IMR-90 (cell line): Measurements from ENCODE around the gene PAX8. TPM values are rescaled to one million over a fixed set of nuclear protein-coding genes. Genes with fewer than 3 reads are reported as not detected.

Experiments used
- ATAC-seq: fragments of 200-7000 bp; cut with Tn5 transposase; 2 replicates; pipeline ENCODE4 v1.9.1; 2020; ENCODE audit warnings: low read depth, mild to moderate bottlenecking, moderate library complexity
- BruUV-seq: library from RNA; stranded (reverse); fragments of 400-500 nt; replicated peaks from 2 replicates; lab custom pipeline; 2021; lab: Mats Ljungman, UMichigan
- CTCF ChIA-PET: fragments of 300-600 bp; formaldehyde crosslinking; extraction: SDS; loops from one replicate; lab custom pipeline; 2021; ENCODE audit warnings: antibody characterized with exemption; lab: Yijun Ruan, JAX
- POLR2A ChIA-PET: fragments of 300-600 bp; sonication (Branson Sonifier 250); formaldehyde crosslinking; loops from one replicate; lab custom pipeline; 2022; ENCODE audit warnings: antibody characterized with exemption; ENCODE audit not compliant: unreplicated experiment; lab: Charles Lee
- DNase-seq: peaks from one replicate; pipeline ENCODE4 v3.0.0; 2013
- H2AFZ ChIP-seq: replicated peaks from 2 replicates; pipeline ENCODE3; 2013; ENCODE audit warnings: low read length, mild to moderate bottlenecking; ENCODE audit not compliant: poor library complexity
- H2AK5ac ChIP-seq: 2 replicates; pipeline ENCODE4 v1.6.1; 2013; ENCODE audit warnings: low read depth, low read length, inconsistent platforms
- H2AK9ac ChIP-seq: replicated peaks from 2 replicates; pipeline ENCODE3; 2013; ENCODE audit warnings: mild to moderate bottlenecking, low read depth, low read length, moderate library complexity; ENCODE audit not compliant: poor library complexity
- H2BK120ac ChIP-seq: 2 replicates; pipeline ENCODE4 v1.6.1; 2013; ENCODE audit warnings: low read depth, low read length, inconsistent platforms
- H2BK15ac ChIP-seq: 3 replicates; pipeline ENCODE4 v1.6.1; 2013; ENCODE audit warnings: low read depth, low read length, inconsistent platforms
- H2BK20ac ChIP-seq: 2 replicates; pipeline ENCODE4 v1.6.1; 2013; ENCODE audit warnings: low read depth, mild to moderate bottlenecking, inconsistent platforms, low read length, moderate library complexity
- H2BK5ac ChIP-seq: 2 replicates; pipeline ENCODE4 v1.6.1; 2013; ENCODE audit warnings: mild to moderate bottlenecking, low read depth, low read length, inconsistent platforms; ENCODE audit not compliant: poor library complexity, severe bottlenecking
- H3K14ac ChIP-seq: replicated peaks from 2 replicates; pipeline ENCODE4 v1.6.1; 2013; ENCODE audit warnings: low read depth, low read length, inconsistent platforms
- H3K18ac ChIP-seq: 2 replicates; pipeline ENCODE4 v1.6.1; 2013; ENCODE audit warnings: low read depth, low read length, control low read depth
- H3K23ac ChIP-seq: 2 replicates; pipeline ENCODE4 v1.6.1; 2013; ENCODE audit warnings: low read depth, low read length, inconsistent platforms
- H3K27ac ChIP-seq: 2 replicates; pipeline ENCODE4 v1.5.1; 2013; ENCODE audit warnings: mild to moderate bottlenecking, control low read depth, low read length; ENCODE audit not compliant: insufficient read depth
- H3K27me3 ChIP-seq: 2 replicates; pipeline ENCODE4 v1.6.1; 2013; ENCODE audit warnings: low read length; ENCODE audit not compliant: control insufficient read depth, insufficient read depth
- H3K36me3 ChIP-seq: 2 replicates; pipeline ENCODE4 v1.6.1; 2013; ENCODE audit warnings: low read length, mixed read lengths; ENCODE audit not compliant: control insufficient read depth, insufficient read depth
- H3K4ac ChIP-seq: 2 replicates; pipeline ENCODE4 v1.6.1; 2013; ENCODE audit warnings: low read depth, low read length, inconsistent platforms
- H3K4me1 ChIP-seq: 2 replicates; pipeline ENCODE4 v1.6.1; 2013; ENCODE audit warnings: low read length, mixed read lengths; ENCODE audit not compliant: control insufficient read depth, insufficient read depth
- H3K4me2 ChIP-seq: 2 replicates; pipeline ENCODE4 v1.6.1; 2013; ENCODE audit warnings: low read depth, mild to moderate bottlenecking, control low read depth, low read length, moderate library complexity
- H3K4me3 ChIP-seq: 2 replicates; pipeline ENCODE4 v1.5.1; 2013; ENCODE audit warnings: low read depth, mild to moderate bottlenecking, control low read depth, low read length, moderate library complexity; ENCODE audit not compliant: insufficient read depth
- H3K56ac ChIP-seq: 2 replicates; pipeline ENCODE4 v1.6.1; 2013; ENCODE audit warnings: low read length, inconsistent platforms; ENCODE audit not compliant: insufficient read depth; ENCODE audit errors: extremely low read depth
- H3K79me1 ChIP-seq, 2 experiments: 2 replicates each; pipeline ENCODE4 v1.6.1; 2013; ENCODE audit warnings: low read length in 2 of 2, inconsistent platforms in 1 of 2, low read depth in 1 of 2
- H3K9ac ChIP-seq: 2 replicates; pipeline ENCODE4 v1.6.1; 2013; ENCODE audit warnings: low read depth, low read length, control low read depth
- H3K9me1 ChIP-seq: 2 replicates; pipeline ENCODE4 v1.6.1; 2013; ENCODE audit warnings: low read length, inconsistent platforms; ENCODE audit not compliant: insufficient read depth
- H3K9me3 ChIP-seq: 2 replicates; pipeline ENCODE4 v1.6.1; 2013; ENCODE audit warnings: low read length; ENCODE audit not compliant: control insufficient read depth, insufficient read depth
- H4K20me1 ChIP-seq: 2 replicates; pipeline ENCODE4 v1.6.1; 2013; ENCODE audit warnings: low read length, inconsistent platforms; ENCODE audit not compliant: insufficient read depth
- H4K5ac ChIP-seq: 2 replicates; pipeline ENCODE4 v1.6.1; 2013; ENCODE audit warnings: mild to moderate bottlenecking, low read depth, low read length, control low read depth
- H4K8ac ChIP-seq, 2 experiments: 2 replicates each; pipeline ENCODE4 v1.6.1; 2013; ENCODE audit warnings: low read depth in 2 of 2, low read length in 2 of 2, control low read depth in 1 of 2, inconsistent platforms in 1 of 2
- H4K91ac ChIP-seq: 2 replicates; pipeline ENCODE4 v1.6.1; 2013; ENCODE audit warnings: low read depth, low read length, inconsistent platforms; ENCODE audit not compliant: insufficient read depth
- CHD1 ChIP-seq: IDR thresholded peaks from 2 replicates; pipeline ENCODE4 v1.6.1; 2012; ENCODE audit warnings: low read depth, low read length, improper control_type of control experiment
- CTCF ChIP-seq: conservative IDR thresholded peaks from 2 replicates; pipeline ENCODE4 v1.5.1; 2012; ENCODE audit warnings: mild to moderate bottlenecking, low read depth, low read length, improper control_type of control experiment
- MAFK ChIP-seq: IDR thresholded peaks from 2 replicates; pipeline ENCODE4 v1.6.1; 2012; ENCODE audit warnings: low read depth, low read length, improper control_type of control experiment
- POLR2A ChIP-seq: IDR thresholded peaks from 2 replicates; pipeline ENCODE4 v1.6.1; 2012; ENCODE audit warnings: mild to moderate bottlenecking, low read depth, low read length
- RAD21 ChIP-seq: IDR thresholded peaks from 2 replicates; pipeline ENCODE4 v1.6.1; 2012; ENCODE audit warnings: low read length, improper control_type of control experiment
- RCOR1 ChIP-seq: IDR thresholded peaks from 2 replicates; pipeline ENCODE4 v1.6.1; 2012; ENCODE audit warnings: mild to moderate bottlenecking, low read length, improper control_type of control experiment; ENCODE audit not compliant: insufficient replicate concordance
- SMC3 ChIP-seq: fragments of 150-350 bp; IDR thresholded peaks from 2 replicates; pipeline ENCODE4 v1.6.1; 2016; ENCODE audit warnings: low read depth, mild to moderate bottlenecking, antibody characterized with exemption, low read length, moderate library complexity
- WGBS, 2 experiments: methylation state at CpG; one replicate each; pipeline versions ENCODE4 v1.1.5 to v1.1.7; 2013; ENCODE audit warnings: missing lambda C conversion rate in 2 of 2; ENCODE audit not compliant: insufficient read length in 1 of 2; ENCODE audit errors: extremely low coverage in 2 of 2; 5-methylcytosine and 5-hydroxymethylcytosine counted together
- dilution Hi-C: fragments of 300-500 bp; cut with HindIII; formaldehyde crosslinking; loops from one replicate; pipeline ENCODE4 v1.14.3; 2018; ENCODE audit warnings: low sequenced_read_pairs; ENCODE audit not compliant: unreplicated experiment
- in situ Hi-C: fragments of 300-500 bp; cut with MboI; formaldehyde crosslinking; loops from 3 replicates; pipeline ENCODE4 v1.14.3; 2019; ENCODE audit warnings: low sequenced_read_pairs, inconsistent platforms, mixed read lengths
- intact Hi-C: fragments of 100-400 bp; cut with micrococcal nuclease; formaldehyde crosslinking; loops from 2 replicates; pipeline ENCODE4 v1.10.0; 2022
- polyA plus RNA-seq, 3 experiments: library from polyadenylated mRNA; depleted of rRNA; stranded (reverse); fragments of >200 nt; gene quantifications; 2 replicates each; pipeline ENCODE4 v1.2.3, GENCODE V29; 2012; ENCODE audit warnings: low replicate concordance in 1 of 3
- total RNA-seq: library from RNA; depleted of rRNA; stranded (reverse); fragments of >200 nt; gene quantifications from 2 replicates; pipeline ENCODE4 v1.2.3, GENCODE V29; 2012

Gene PAX8
- total and polyA plus RNA-seq, 2 of the 4 experiments (the other 2 are of a cell fraction) = 0.18 to 1.5 TPM

- DNase-seq = no peak
- Histone ChIP-seq H3K56ac (no peak overlapping the region), H3K4me2 (no peak overlapping the region), H3K4ac (no peak overlapping the region), H3K23ac (no peak overlapping the region), H3K27ac (no peak overlapping the region), H3K14ac (no peak overlapping the region), H3K79me1 (no peaks in the 10 kb centered on the region), H3K4me1 (no peaks in the 10 kb centered on the region), H4K20me1 (no peaks in the 10 kb centered on the region), H2BK120ac (no peak overlapping the region), H3K9ac (no peak overlapping the region), H3K9me3 (no peaks in the 10 kb centered on the region), H3K27me3 (peaks cover 23% of the 10 kb centered on the region; the same call in 1 of the 2 replicates), H2AK5ac (no peak overlapping the region), H4K91ac (no peak overlapping the region), H2AFZ (no peak overlapping the region), H2BK15ac (no peak overlapping the region), H4K5ac (no peak overlapping the region), H4K8ac (no peak overlapping the region), H3K4me3 (no peak overlapping the region), H3K36me3 (no peaks in the 10 kb centered on the region), H3K18ac (no peak overlapping the region), H2AK9ac (no peak overlapping the region), H2BK20ac (no peak overlapping the region), H2BK5ac (no peak overlapping the region), H3K9me1 (peaks cover 3% of the 10 kb centered on the region; the same call in 1 of the 2 replicates)
- in situ Hi-C loops (no loop called here), dilution Hi-C loops (no loop called here), intact Hi-C loops (no loop called here)
- TF ChIP-seq MAFK = no peak
- TF ChIP-seq RCOR1 = no peak
- no peak for TF ChIP-seq CHD1
- TF ChIP-seq RAD21 = no peak
- no peak for TF ChIP-seq POLR2A
- TF ChIP-seq CTCF = no peak
- no peak for TF ChIP-seq SMC3
- ChIA-PET POLR2A (no interaction called here), CTCF (interaction anchor here (1.4 kb wide), 1 partner anchor 14 kb away, joined by 4 read pairs; no protein-coding TSS in a partner anchor)
- 50% methylated on average over 2 of the region's 8 CpGs; no CpG with 5 or more reads in 1 of the 2 experiments for WGBS, 2 experiments
- ATAC-seq = no peak
- BruUV-seq = no TSS peak
Observed at GRCh38 chr2:113184531-113185230, 94.0 kb downstream of the PAX8 start.
